HepG2 (cell line): ENCODE measurements around the gene SPTSSA. TPM values are rescaled to one million over a fixed set of nuclear protein-coding genes. Genes with fewer than 3 reads are reported as not detected.

Experiments used
- AKNA ChIP-seq: sonication (generic); formaldehyde crosslinking; IDR thresholded peaks from 2 replicates; pipeline ENCODE4 v1.4.0; 2020; ENCODE audit warnings: missing genetic modification reagents, borderline replicate concordance
- DNMT3B ChIP-seq: conservative IDR thresholded peaks from 2 replicates; pipeline ENCODE4 v1.6.1; 2016; ENCODE audit warnings: missing biosample characterization, control low read depth
- HNRNPUL1 ChIP-seq: fragments of 200-400 bp; formaldehyde crosslinking; IDR thresholded peaks from 2 replicates; pipeline ENCODE4 v1.6.1; 2017; ENCODE audit warnings: low read depth, mild to moderate bottlenecking, low read length, moderate library complexity
- HOXA5 ChIP-seq: sonication (generic); formaldehyde crosslinking; IDR thresholded peaks from 2 replicates; pipeline ENCODE4 v1.4.0; 2020; ENCODE audit warnings: missing genetic modification reagents
- MAF1 ChIP-seq: sonication (generic); formaldehyde crosslinking; IDR thresholded peaks from 2 replicates; pipeline ENCODE4 v1.5.0; 2020; ENCODE audit warnings: missing genetic modification reagents, borderline replicate concordance
- SNAPC2 ChIP-seq: sonication (generic); formaldehyde crosslinking; IDR thresholded peaks from 2 replicates; pipeline ENCODE4 v1.8.1; 2022; ENCODE audit warnings: mild to moderate bottlenecking, missing genetic modification reagents
- SNAPC5 ChIP-seq: sonication (generic); formaldehyde crosslinking; IDR thresholded peaks from 2 replicates; pipeline ENCODE4 v1.8.1; 2023; ENCODE audit warnings: mild to moderate bottlenecking, missing genetic modification reagents, borderline replicate concordance
- ZBTB46 ChIP-seq: sonication (generic); formaldehyde crosslinking; IDR thresholded peaks from 2 replicates; pipeline ENCODE4 v1.4.0; 2020; ENCODE audit warnings: mild to moderate bottlenecking, missing genetic modification reagents, borderline replicate concordance
- ZFP37 ChIP-seq: sonication (generic); formaldehyde crosslinking; IDR thresholded peaks from 2 replicates; pipeline ENCODE4 v1.4.0; 2020; ENCODE audit warnings: missing genetic modification reagents, borderline replicate concordance
- ZNF275 ChIP-seq: sonication (generic); formaldehyde crosslinking; IDR thresholded peaks from 2 replicates; pipeline ENCODE4 v1.8.0; 2022; ENCODE audit warnings: missing genetic modification reagents, mild to moderate bottlenecking, inconsistent platforms, borderline replicate concordance
- ZNF331 ChIP-seq: sonication (generic); formaldehyde crosslinking; IDR thresholded peaks from 2 replicates; pipeline ENCODE4 v1.4.0; 2020; ENCODE audit warnings: missing genetic modification reagents
- ZNF646 ChIP-seq: sonication (generic); formaldehyde crosslinking; IDR thresholded peaks from 2 replicates; pipeline ENCODE4 v1.9.0; 2021; ENCODE audit warnings: mild to moderate bottlenecking, missing genetic modification reagents
- ZSCAN20 ChIP-seq: sonication (generic); formaldehyde crosslinking; IDR thresholded peaks from 2 replicates; pipeline ENCODE4 v1.4.0; 2020; ENCODE audit warnings: missing genetic modification reagents, mild to moderate bottlenecking, borderline replicate concordance
- polyA plus RNA-seq, 8 experiments: library from polyadenylated mRNA; depleted of rRNA in 3 of 8; stranded (reverse) in 7 of 8; unstranded in 1 of 8; fragments of >200 nt; fragmentation: Illumina TruSeq in 4 of 8; extraction: Trizol in 4 of 8; gene quantifications; 2 replicates each; pipeline versions ENCODE4 v1.2.1 to v1.2.3, GENCODE V29; 2011 to 2016; ENCODE audit warnings: low read depth in 4 of 8, missing spikeins in 1 of 8, mixed read lengths in 1 of 8; ENCODE audit not compliant: insufficient read depth in 1 of 8
- total RNA-seq, 5 experiments: library from RNA; depleted of rRNA; stranded (reverse); fragments of >200 nt; fragmentation: Illumina TruSeq; extraction: Trizol; gene quantifications; 2 replicates each; pipeline ENCODE4 v1.2.3, GENCODE V29; 2016; ENCODE audit warnings: low read depth in 1 of 5

SPTSSA gene
- total and polyA plus RNA-seq, 2 of the 13 experiments (the other 11 are each of a cell fraction or from before 2014, with no cell fraction given), result 19.1 to 86.1 TPM

- TF ChIP-seq ZBTB46 (no peak), SNAPC5 (CRISPR knock-in tag) (peak; percentile 61; the same call in 1 of the 2 replicates), ZNF275 (CRISPR knock-in tag) (peak; percentile 52; the same call in 1 of the 2 replicates), AKNA (CRISPR knock-in tag) (no peak), SNAPC2 (CRISPR knock-in tag) (peak; percentile 40), HNRNPUL1 (no peak), ZFP37 (no peak), HOXA5 (CRISPR knock-in tag) (no peak), ZNF331 (CRISPR knock-in tag) (peak; percentile 76; the same call in 1 of the 2 replicates), DNMT3B (CRISPR knock-in tag) (no peak), MAF1 (0 out of 2 replicates have a peak, but pooled peaks have one; percentile 13), ZSCAN20 (peak; percentile 65; the same call in 1 of the 2 replicates), ZNF646 (CRISPR knock-in tag) (peak; percentile 70)
Observed at GRCh38 chr14:34496679-34497513, 34.9 kb upstream of the SPTSSA start (continued).
